ENCODE results near the gene B4GALNT4.
A peak's percentile ranks its signal among the peaks of the same experiment; 100 is the strongest.

B4GALNT4 gene

GRCh38 chr11:363948-364761 is 5.1 kb upstream of the B4GALNT4 start:
- Histone ChIP-seq H3K4me1 (no peaks in the 10 kb centered on the region), H3K9me3 (no peaks in the 10 kb centered on the region), H3K36me3 (no peaks in the 10 kb centered on the region), H3K27me3 (peaks cover 7% of the 10 kb centered on the region), H3K4me3 (ENCODE audit: low read depth, low read length) (no peak overlapping the region)
- peak; percentile 24 for DNase-seq
- TF ChIP-seq CTCF (IDR thresholded peaks at IDR 0.05; ENCODE audit: low read depth, low read length) = no peak

DNA sequence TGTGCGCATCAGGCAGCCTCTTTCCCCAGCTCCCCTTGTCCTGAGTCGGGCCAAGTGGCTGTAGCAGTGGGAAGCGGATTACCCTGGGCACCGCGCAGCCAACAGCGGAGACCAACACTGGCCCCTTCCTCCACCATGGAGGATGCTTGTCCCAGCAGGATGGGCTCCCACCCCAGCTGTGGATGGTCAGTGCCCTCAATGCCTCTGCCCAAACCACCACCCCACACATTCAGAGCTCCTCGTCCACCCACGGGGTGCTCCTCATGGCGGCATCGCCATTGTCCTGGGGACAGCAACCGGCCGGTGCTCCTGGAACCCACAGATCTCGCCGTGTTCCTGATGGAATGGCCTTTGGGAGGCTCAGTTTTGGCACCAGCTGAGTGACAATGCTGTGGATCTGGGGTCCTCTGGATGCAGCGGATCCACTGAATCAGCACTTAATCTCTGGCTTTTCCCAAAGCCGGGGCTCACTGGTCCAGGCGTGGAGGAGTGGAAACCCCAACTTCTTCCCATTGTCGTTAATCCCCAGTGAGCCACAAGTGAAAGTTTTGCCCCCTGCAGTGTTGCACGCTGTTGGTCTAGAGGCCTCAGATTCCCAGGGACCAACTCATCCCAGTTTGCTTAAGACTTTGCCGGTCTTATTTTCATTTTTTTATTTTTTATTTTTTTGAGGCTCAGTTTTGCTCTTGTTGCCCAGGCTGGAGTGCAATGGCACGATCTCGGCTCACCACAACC is 4.1 kb upstream of the B4GALNT4 start:
- H3K36me3 ChIP-seq = no peaks in the 10 kb centered on the region

DNA sequence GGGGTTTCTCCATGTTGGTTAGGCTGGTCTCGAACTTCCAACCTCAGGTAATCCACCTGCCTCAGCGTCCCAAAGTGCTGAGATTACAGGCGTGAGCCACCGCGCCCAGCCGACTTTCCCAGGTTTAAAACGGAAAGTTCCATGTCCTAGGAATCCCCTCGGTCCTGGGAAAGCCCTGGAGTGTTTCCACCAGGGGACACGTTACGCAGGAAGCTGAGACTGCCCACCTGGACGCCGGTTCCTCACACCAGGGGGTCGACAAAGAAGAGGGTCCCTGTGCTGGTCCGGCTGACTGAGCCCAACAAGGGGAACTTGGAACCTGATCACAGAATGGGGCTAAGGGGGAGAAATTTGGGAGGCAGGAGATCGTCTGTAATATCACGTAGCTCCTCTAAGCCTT is 3.5 kb upstream of the B4GALNT4 start:
- Histone ChIP-seq H3K4me1 (no peaks in the 10 kb centered on the region), H3K9me3 (no peaks in the 10 kb centered on the region), H3K36me3 (no peaks in the 10 kb centered on the region), H3K4me3 (ENCODE audit: low read depth, low read length) (no peak overlapping the region), H3K27me3 (peaks cover 11% of the 10 kb centered on the region)
- TF ChIP-seq CTCF (IDR thresholded peaks at IDR 0.05; ENCODE audit: low read depth, low read length) = no peak
- DNase-seq = no peak

More for the DNA sequence above, 4.1 kb upstream of the B4GALNT4 start:
- peaks cover 8% of the 10 kb centered on the region for H3K27me3 ChIP-seq
- no peak for DNase-seq
- no peaks in the 10 kb centered on the region for H3K9me3 ChIP-seq
- H3K4me1 ChIP-seq = no peaks in the 10 kb centered on the region
- no peak for TF ChIP-seq CTCF (IDR thresholded peaks at IDR 0.05; ENCODE audit: low read depth, low read length)
- no peak overlapping the region for H3K4me3 ChIP-seq (ENCODE audit: low read depth, low read length)

DNA sequence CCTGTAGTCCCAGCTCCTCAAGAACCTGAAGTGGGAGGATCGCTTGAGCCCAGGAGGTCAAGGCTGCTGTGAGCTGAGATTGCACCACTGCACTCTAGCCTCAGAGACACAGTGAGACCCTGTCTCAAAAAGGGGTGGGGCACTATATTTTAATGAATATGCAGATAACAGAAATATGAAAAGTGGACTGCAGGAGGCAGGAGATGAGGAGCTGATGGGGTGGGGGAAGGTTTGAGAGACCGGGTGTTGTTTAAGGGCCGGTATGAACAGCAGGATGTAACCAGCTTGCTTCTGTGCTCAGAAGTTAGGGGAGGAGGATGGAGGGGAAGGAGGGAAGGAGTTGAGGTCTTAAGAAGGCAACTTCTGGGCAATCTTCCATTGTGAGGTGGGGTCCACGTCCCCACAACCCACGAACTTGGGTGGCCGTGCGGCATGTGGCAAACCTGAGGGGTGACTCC is 1.3 kb upstream of the B4GALNT4 start:
- no peaks in the 10 kb centered on the region for H3K9me3 ChIP-seq
- H3K27me3 ChIP-seq = peaks cover 11% of the 10 kb centered on the region
- TF ChIP-seq CTCF (IDR thresholded peaks at IDR 0.05; ENCODE audit: low read depth, low read length) = no peak
- H3K4me3 ChIP-seq (ENCODE audit: low read depth, low read length) = no peak overlapping the region
- no peaks in the 10 kb centered on the region for H3K4me1 ChIP-seq
- no peak for DNase-seq
- H3K36me3 ChIP-seq = no peaks in the 10 kb centered on the region

DNA sequence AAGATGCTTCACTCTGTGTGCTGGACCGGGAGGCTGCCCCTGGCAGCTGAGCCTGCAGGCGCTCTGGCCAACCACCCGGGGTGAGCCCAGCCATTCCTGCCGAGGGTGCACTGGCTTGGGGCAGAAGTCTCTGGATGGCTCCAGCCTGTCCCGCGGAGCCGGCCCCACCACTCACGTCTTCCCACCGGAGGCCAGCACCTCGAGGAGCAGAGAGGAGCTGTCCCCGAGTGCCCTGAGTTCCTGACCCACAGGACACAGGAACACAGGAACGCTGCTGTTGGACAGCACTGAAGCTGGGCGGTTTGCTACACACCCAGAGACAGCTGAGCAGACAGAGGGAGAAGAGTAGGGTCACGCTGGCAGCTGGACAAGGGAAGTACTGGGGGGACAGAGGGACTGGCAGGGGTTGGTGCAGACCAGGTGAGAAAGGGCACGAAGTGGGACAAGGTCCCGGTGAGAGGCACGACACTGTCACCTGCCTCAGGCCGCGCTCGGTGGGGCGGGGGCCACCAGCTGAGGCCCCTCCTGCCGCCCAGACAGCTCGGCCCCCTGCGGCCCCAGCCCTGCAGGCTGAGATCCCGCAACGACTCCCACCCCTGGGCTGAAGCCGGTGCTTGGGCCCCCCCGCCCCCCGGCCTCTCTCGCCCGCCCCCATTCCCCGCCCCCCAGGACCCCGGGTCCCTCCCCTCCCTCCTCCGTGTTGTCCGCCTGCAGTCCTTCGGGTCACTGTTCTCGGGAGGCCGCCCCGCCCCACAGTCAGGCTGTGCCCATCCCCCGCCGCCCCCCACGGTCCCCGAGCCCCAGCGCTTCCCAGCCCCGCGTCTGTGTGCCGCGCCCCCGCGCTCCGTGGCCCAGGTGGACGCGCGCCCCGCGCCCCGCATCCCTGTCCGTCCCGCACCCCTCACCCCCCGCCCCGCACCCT is 624 bp upstream of the B4GALNT4 start:
- H3K27me3 ChIP-seq = peaks cover 11% of the 10 kb centered on the region
- no peak for TF ChIP-seq CTCF (IDR thresholded peaks at IDR 0.05; ENCODE audit: low read depth, low read length)
- no peaks in the 10 kb centered on the region for H3K9me3 ChIP-seq
- H3K4me1 ChIP-seq = no peaks in the 10 kb centered on the region
- no peak overlapping the region for H3K4me3 ChIP-seq (ENCODE audit: low read depth, low read length)
- no peak for DNase-seq
- H3K36me3 ChIP-seq = no peaks in the 10 kb centered on the region

Data from BE2C (cell line).